Adrenal gland (tissue), 5 donors: ENCODE data around the gene STN1.

Source experiments
- CTCF ChIP-seq, 6 experiments: fragments of 450-650 bp in 4 of 6; fragments of 200-600 bp in 2 of 6; sonication (generic) in 1 of 6; IDR thresholded peaks; 1 replicate in 5 of 6; 2 replicates in 1 of 6; pipeline versions ENCODE4 v1.5.1 to v1.8.0; 2016 to 2021; ENCODE audit warnings: antibody characterized with exemption in 6 of 6, mild to moderate bottlenecking in 2 of 6, moderate library complexity in 1 of 6
- POLR2A ChIP-seq, 2 donors: fragments of 450-650 bp; IDR thresholded peaks; one replicate each; pipeline ENCODE4 v1.6.1; 2017; ENCODE audit warnings: antibody characterized with exemption in 2 of 2, mild to moderate bottlenecking in 2 of 2, moderate library complexity in 1 of 2
- donor health status: DM: no; HTN: no; CAD: no.

DNA sequence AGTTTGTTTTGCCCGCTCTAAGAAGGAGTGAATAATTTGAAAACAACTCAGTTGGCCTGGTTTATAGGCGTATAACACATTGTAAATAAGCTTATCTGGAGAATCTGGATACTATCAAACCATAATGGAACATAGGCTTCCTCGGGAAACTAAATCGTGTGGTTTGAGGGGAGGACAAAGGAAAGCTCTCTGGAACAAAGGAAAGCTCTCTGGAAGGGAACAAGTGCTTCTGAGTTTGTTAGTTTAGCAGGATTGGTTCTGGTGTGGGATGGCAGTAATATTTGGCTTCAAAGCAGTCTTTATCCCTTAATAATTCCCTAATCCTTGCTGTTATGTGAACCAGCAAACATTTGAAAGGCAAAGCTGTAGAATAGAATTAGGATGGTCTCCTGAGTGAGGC is 34.0 kb upstream of the STN1 start:
- TF ChIP-seq POLR2A (IDR thresholded peaks at IDR 0.05) (no peak), CTCF (IDR thresholded peaks at IDR 0.05) (no peak)
